HG03064 (cell line): Measurements from ENCODE around the gene EDA2R.

Source experiments
- ATAC-seq: cut with Tn5 transposase; IDR thresholded peaks from one replicate; pipeline ENCODE4 v1.9.1; 2021; ENCODE audit warnings: low read depth; ENCODE audit not compliant: unreplicated experiment

The EDA2R gene

GRCh38 chrX:66547847-66548369 is 91.0 kb downstream of the EDA2R start:
- ATAC-seq: no peak
